B cell (primary cell): ENCODE measurements around the gene PHTF2. TPM values are rescaled to one million over a fixed set of nuclear protein-coding genes. Genes with fewer than 3 reads are reported as not detected.
A peak's percentile ranks its signal among the peaks of the same experiment; 100 is the strongest.

ENCODE experiments used
- ATAC-seq: fragments of 200-7000 bp; cut with Tn5 transposase; one replicate; pipeline ENCODE4 v1.10.0; 2021; ENCODE audit warnings: low read depth, mild to moderate bottlenecking, moderate number of reproducible peaks, moderate library complexity
- CTCF ChIA-PET: fragments of 350-600 bp; sonication (Branson Sonifier 250); formaldehyde crosslinking; loops from one replicate; lab custom pipeline; 2021; ENCODE audit warnings: antibody characterized with exemption, inconsistent platforms; lab: Charles Lee
- POLR2A ChIA-PET: fragments of 350-600 bp; sonication (Branson Sonifier 250); formaldehyde crosslinking; loops from one replicate; lab custom pipeline; 2021; ENCODE audit warnings: antibody characterized with exemption; lab: Charles Lee
- DNase-seq: peaks from one replicate; pipeline ENCODE4 v3.0.0; 2013
- H2AFZ ChIP-seq: 2 replicates; pipeline ENCODE4 v1.6.1; 2012; ENCODE audit warnings: mild to moderate bottlenecking, low read depth, low read length; ENCODE audit not compliant: insufficient read depth, poor library complexity, severe bottlenecking
- H3K27ac ChIP-seq, 2 donors: 1 replicate in 1 of 2; 2 replicates in 1 of 2; pipeline ENCODE4 v1.5.1; 2012 to 2013; ENCODE audit warnings: low read length in 2 of 2, mild to moderate bottlenecking in 2 of 2, moderate library complexity in 1 of 2
- H3K27me3 ChIP-seq, 4 experiments: fragments of 200-600 bp in 1 of 4; sonication (generic) in 1 of 4; replicated peaks in 1 of 4; 1 replicate in 2 of 4; 2 replicates in 2 of 4; pipeline versions ENCODE4 v1.6.1 to v1.7.0; 2013 to 2016; ENCODE audit warnings: low read length in 3 of 4, mild to moderate bottlenecking in 2 of 4, mixed read lengths in 1 of 4, moderate library complexity in 1 of 4; ENCODE audit not compliant: insufficient read depth in 4 of 4, control insufficient read depth in 3 of 4; ENCODE audit errors: control extremely low read depth in 1 of 4
- H3K36me3 ChIP-seq, 2 experiments: replicated peaks in 1 of 2; 1 replicate in 1 of 2; 2 replicates in 1 of 2; pipeline versions ENCODE4 v1.6.1 to v1.7.1; 2013; ENCODE audit warnings: low read length in 1 of 2; ENCODE audit not compliant: insufficient read depth in 2 of 2, control insufficient read depth in 1 of 2; ENCODE audit errors: control extremely low read depth in 1 of 2, extremely low read depth in 1 of 2
- H3K4me1 ChIP-seq, 2 donors: fragments of 200-600 bp in 1 of 2; sonication (generic) in 1 of 2; 1 replicate in 1 of 2; 2 replicates in 1 of 2; pipeline versions ENCODE4 v1.5.1 to v1.6.1; 2013 to 2017; ENCODE audit warnings: low read length in 2 of 2; ENCODE audit not compliant: control insufficient read depth in 2 of 2, insufficient read depth in 2 of 2
- H3K4me2 ChIP-seq: replicated peaks from 2 replicates; pipeline ENCODE3; 2012; ENCODE audit warnings: mild to moderate bottlenecking, low read depth, low read length; ENCODE audit not compliant: poor library complexity, severe bottlenecking
- H3K4me3 ChIP-seq, 5 experiments: fragments of 200-600 bp in 1 of 5; sonication (generic) in 1 of 5; 1 replicate in 3 of 5; 2 replicates in 2 of 5; pipeline versions ENCODE4 v1.5.1 to v1.7.0; 2011 to 2016; ENCODE audit warnings: low read length in 4 of 5, mild to moderate bottlenecking in 4 of 5, low read depth in 2 of 5, control low read depth in 1 of 5, moderate library complexity in 1 of 5; ENCODE audit not compliant: insufficient read depth in 1 of 5; ENCODE audit errors: control extremely low read depth in 1 of 5, extremely low read depth in 1 of 5
- H3K79me2 ChIP-seq: fragments of 200-600 bp; sonication (generic); one replicate; pipeline ENCODE4 v1.6.0; 2016; ENCODE audit warnings: low read length; ENCODE audit not compliant: control insufficient read depth, insufficient read depth
- H3K9ac ChIP-seq: fragments of 200-600 bp; sonication (generic); 2 replicates; pipeline ENCODE4 v1.6.1; 2017; ENCODE audit warnings: mild to moderate bottlenecking, low read length, moderate library complexity
- H3K9me3 ChIP-seq, 3 donors: one replicate each; pipeline versions ENCODE4 v1.6.1 to v1.7.1; 2013; ENCODE audit warnings: low read length in 2 of 3; ENCODE audit not compliant: control insufficient read depth in 2 of 3, insufficient read depth in 1 of 3; ENCODE audit errors: control extremely low read depth in 1 of 3
- H4K20me1 ChIP-seq: 2 replicates; pipeline ENCODE4 v1.6.0; 2012; ENCODE audit warnings: mild to moderate bottlenecking, low read length; ENCODE audit not compliant: insufficient read depth, control insufficient read depth, poor library complexity, severe bottlenecking
- H3K27ac Mint-ChIP-seq: one replicate; pipeline ENCODE4 v1.8.0; 2021; ENCODE audit warnings: mixed read lengths
- H3K27me3 Mint-ChIP-seq: one replicate; pipeline ENCODE4 v1.8.0; 2021; ENCODE audit warnings: mixed read lengths
- H3K4me1 Mint-ChIP-seq: one replicate; pipeline ENCODE4 v1.8.0; 2021; ENCODE audit warnings: mixed read lengths
- H3K4me3 Mint-ChIP-seq: one replicate; pipeline ENCODE4 v1.8.0; 2021; ENCODE audit warnings: mixed read lengths
- H3K9me3 Mint-ChIP-seq: one replicate; pipeline ENCODE4 v1.8.0; 2022; ENCODE audit warnings: mixed read lengths; ENCODE audit not compliant: insufficient read depth
- CTCF ChIP-seq: fragments of 200-600 bp; IDR thresholded peaks from one replicate; pipeline ENCODE4 v1.8.0; 2022; ENCODE audit warnings: antibody characterized with exemption, mild to moderate bottlenecking
- EZH2 ChIP-seq: IDR thresholded peaks from 2 replicates; pipeline ENCODE4 v1.6.1; 2012; ENCODE audit warnings: borderline replicate concordance, low read depth, mild to moderate bottlenecking, moderate library complexity, low read length; ENCODE audit not compliant: insufficient read depth, poor library complexity, severe bottlenecking
- WGBS: methylation state at CpG from one replicate; pipeline ENCODE4 v1.1.5; 2013; ENCODE audit warnings: missing lambda C conversion rate; ENCODE audit not compliant: insufficient coverage; 5-methylcytosine and 5-hydroxymethylcytosine counted together
- intact Hi-C: fragments of 100-400 bp; cut with micrococcal nuclease; formaldehyde crosslinking; loops from one replicate; pipeline ENCODE4 v1.10.0; 2022
- polyA plus RNA-seq: library from polyadenylated mRNA; depleted of rRNA; stranded (reverse); fragments of >200 nt; gene quantifications from 2 replicates; pipeline ENCODE4 v1.2.3, GENCODE V29; 2012
- total RNA-seq, 2 donors: library from RNA; stranded (reverse); fragments of 120-200 nt in 1 of 2; gene quantifications; 1 replicate in 1 of 2; 2 replicates in 1 of 2; pipeline versions ENCODE4 v1.2.3 to v1.2.4, GENCODE V29; 2013 to 2022

The PHTF2 gene
- total and polyA plus RNA-seq, 2 donors (not counting 1 experiment from before 2014, with no cell fraction given): 35.3 to 44.8 TPM

GRCh38 chr7:77908664-77909063 lies 110.1 kb downstream of the PHTF2 start:
- ATAC-seq (no peak), DNase-seq (no peak)
- ChIA-PET CTCF (interaction anchor here (0.6 to 1.4 kb wide), 7 partner anchors 9 to 494 kb away, joined by 3 to 4 read pairs (median 4); partner anchors contain the start of genes PHTF2 and TMEM60), POLR2A (no interaction called here)
- Histone ChIP-seq H3K4me2 (no peak overlapping the region), H3K79me2 (peaks cover 10% of the 10 kb centered on the region), H3K4me1 (peaks cover 17 to 32% of the 10 kb centered on the region in 2 donors), H3K27ac (peak overlapping the region in 1 of 2 donors; percentile 77), H3K36me3 (peaks cover 7 to 18% of the 10 kb centered on the region in 2 experiments), H3K27me3 (no peaks in the 10 kb centered on the region), H3K9ac (no peak overlapping the region), H3K4me3 (no peak overlapping the region), H2AFZ (no peak overlapping the region), H3K9me3 (no peaks in the 10 kb centered on the region), H4K20me1 (no peaks in the 10 kb centered on the region)
- Mint-ChIP-seq H3K27me3 (no peaks in the 10 kb centered on the region), H3K27ac (peak overlapping the region; percentile 64), H3K4me1 (peaks cover 40% of the 10 kb centered on the region), H3K4me3 (no peak overlapping the region), H3K9me3 (no peaks in the 10 kb centered on the region)
- intact Hi-C loops: loop anchor here (5.0 to 10.0 kb wide), 3 partner anchors 81 to 374 kb away; partner anchors contain the start of genes PTPN12 and RSBN1L
- WGBS: no CpG with 5 or more reads among the region's 2 CpGs
- TF ChIP-seq CTCF (no peak), EZH2 (no peak)

- Histone ChIP-seq H3K9me3 (no peaks in the 10 kb centered on the region), H3K27ac (no peak overlapping the region), H3K9ac (no peak overlapping the region), H4K20me1 (no peaks in the 10 kb centered on the region), H2AFZ (no peak overlapping the region), H3K36me3 (peaks cover 9 to 22% of the 10 kb centered on the region in 2 experiments), H3K27me3 (no peaks in the 10 kb centered on the region), H3K79me2 (peaks cover 18% of the 10 kb centered on the region), H3K4me3 (no peak overlapping the region), H3K4me1 (peaks cover 17 to 28% of the 10 kb centered on the region in 2 donors), H3K4me2 (no peak overlapping the region)
- ATAC-seq (no peak), DNase-seq (no peak)
- Mint-ChIP-seq H3K4me1 (peaks cover 35% of the 10 kb centered on the region), H3K9me3 (no peaks in the 10 kb centered on the region), H3K27me3 (no peaks in the 10 kb centered on the region), H3K4me3 (no peak overlapping the region), H3K27ac (peak overlapping the region; percentile 32)
- TF ChIP-seq EZH2 (no peak), CTCF (no peak)
- ChIA-PET CTCF (no interaction called here), POLR2A (no interaction called here)
- no CpG with 5 or more reads among the region's 2 CpGs for WGBS
- intact Hi-C loops: no loop called here
Observed at GRCh38 chr7:77910124-77910523, 111.6 kb downstream of the PHTF2 start.
